NCI-H748 treated with DMSO at 0.1 percent for 48 hours (cell line): ENCODE data around the gene TSPAN5.

ENCODE experiments used
- DNase-seq: peaks from one replicate; lab custom pipeline; 2025; lab: John Stamatoyannopoulos, UW

Gene TSPAN5

GRCh38 chr4:98617358-98618047 is 40.9 kb downstream of the TSPAN5 start:
- no peak for DNase-seq

- no peak for DNase-seq
Observed at GRCh38 chr4:98615991-98616390, 42.4 kb downstream of the TSPAN5 start.

- no peak for DNase-seq
Observed at GRCh38 chr4:98614662-98615061, 43.7 kb downstream of the TSPAN5 start.

GRCh38 chr4:98614094-98614493 is 44.3 kb downstream of the TSPAN5 start:
- DNase-seq: no peak

GRCh38 chr4:98613453-98614075 is 44.8 kb downstream of the TSPAN5 start:
- DNase-seq: no peak

- DNase-seq: no peak
Observed at GRCh38 chr4:98612318-98613250, 45.8 kb downstream of the TSPAN5 start.

- no peak for DNase-seq
Observed at GRCh38 chr4:98611677-98612317, 46.6 kb downstream of the TSPAN5 start.

GRCh38 chr4:98610926-98611676 is 47.3 kb downstream of the TSPAN5 start:
- DNase-seq: no peak

GRCh38 chr4:98610431-98610830 is 48.0 kb downstream of the TSPAN5 start:
- no peak for DNase-seq

- no peak for DNase-seq
Observed at GRCh38 chr4:98609934-98610333, 48.5 kb downstream of the TSPAN5 start.

GRCh38 chr4:98608356-98608755 is 50.1 kb downstream of the TSPAN5 start:
- DNase-seq: no peak

- DNase-seq: no peak
Observed at GRCh38 chr4:98606894-98607293, 51.5 kb downstream of the TSPAN5 start.

GRCh38 chr4:98605216-98605615 is 53.2 kb downstream of the TSPAN5 start:
- no peak for DNase-seq

- DNase-seq: no peak
Observed at GRCh38 chr4:98604723-98605122, 53.7 kb downstream of the TSPAN5 start.

- DNase-seq: no peak
Observed at GRCh38 chr4:98603683-98604521, 54.5 kb downstream of the TSPAN5 start.

GRCh38 chr4:98602270-98602669 is 56.1 kb downstream of the TSPAN5 start:
- DNase-seq: no peak

- no peak for DNase-seq
Observed at GRCh38 chr4:98601708-98602107, 56.7 kb downstream of the TSPAN5 start.

- DNase-seq: no peak
Observed at GRCh38 chr4:98599617-98600205, 58.7 kb downstream of the TSPAN5 start.

GRCh38 chr4:98586962-98587354 is 71.5 kb downstream of the TSPAN5 start:
- DNase-seq: no peak

- DNase-seq: no peak
Observed at GRCh38 chr4:98586291-98586961, 72.0 kb downstream of the TSPAN5 start.
